Right lobe of liver (tissue), 6 donors: ENCODE results near the gene KRT6A. TPM values are rescaled to one million over a fixed set of nuclear protein-coding genes. Genes with fewer than 3 reads are reported as not detected.
"Not testable (repeated sequence)": the region's sequence is repeated elsewhere in the genome, so short reads cannot be mapped to it uniquely, and the experiment has no call there.

Source experiments
- ATAC-seq, 4 donors: fragments of 200-7000 bp; cut with Tn5 transposase; one replicate each; pipeline ENCODE4 v1.9.1; 2020; ENCODE audit warnings: mild to moderate bottlenecking in 4 of 4, moderate library complexity in 4 of 4
- DNase-seq, 3 donors: peaks; one replicate each; pipeline ENCODE4 v3.0.0-alpha.2; 2020
- H3K27ac ChIP-seq, 3 donors: fragments of 200-600 bp; one replicate each; pipeline ENCODE4 v1.8.0; 2022
- H3K27me3 ChIP-seq, 2 donors: fragments of 200-600 bp; one replicate each; pipeline ENCODE4 v1.8.0; 2022
- H3K36me3 ChIP-seq, 4 donors: fragments of 200-600 bp; sonication (generic) in 1 of 4; one replicate each; pipeline versions ENCODE4 v1.5.1 to v1.8.0; 2017 to 2022; ENCODE audit warnings: control low read depth in 1 of 4
- H3K4me1 ChIP-seq, 4 donors: fragments of 200-600 bp; sonication (generic) in 1 of 4; one replicate each; pipeline versions ENCODE4 v1.5.1 to v1.8.0; 2017 to 2022; ENCODE audit warnings: control low read depth in 1 of 4
- H3K4me3 ChIP-seq, 3 donors: fragments of 200-600 bp; one replicate each; pipeline ENCODE4 v1.8.0; 2022
- H3K9me3 ChIP-seq, 4 donors: fragments of 200-600 bp; sonication (generic) in 1 of 4; one replicate each; pipeline versions ENCODE4 v1.5.1 to v1.8.0; 2017 to 2022; ENCODE audit warnings: control low read depth in 1 of 4
- CTCF ChIP-seq, 4 donors: fragments of 200-600 bp in 3 of 4; fragments of 450-650 bp in 1 of 4; IDR thresholded peaks; one replicate each; pipeline versions ENCODE4 v1.5.1 to v1.8.0; 2016 to 2022; ENCODE audit warnings: antibody characterized with exemption in 4 of 4, mild to moderate bottlenecking in 2 of 4
- POLR2A ChIP-seq: fragments of 450-650 bp; IDR thresholded peaks from one replicate; pipeline ENCODE4 v1.6.1; 2017; ENCODE audit warnings: antibody characterized with exemption, mild to moderate bottlenecking
- WGBS: methylation state at CpG from one replicate; pipeline ENCODE4 v1.1.6; 2018; ENCODE audit warnings: low coverage, low lambda C conversion rate; ENCODE audit not compliant: insufficient coverage; ENCODE audit errors: missing lambda C conversion rate; 5-methylcytosine and 5-hydroxymethylcytosine counted together
- intact Hi-C, 2 donors: fragments of 100-400 bp; cut with DNase I; formaldehyde crosslinking; loops; one replicate each; pipeline versions ENCODE4 v1.11.2 to v1.14.1; 2022
- total RNA-seq, 6 experiments: library from RNA; depleted of rRNA in 2 of 6; stranded (reverse); fragments of >200 nt in 2 of 6; fragmentation: NEBNext Ultra II Directional in 3 of 6; extraction: Animal tissue kit (Norgen Biotek cat#: 25700) in 3 of 6; gene quantifications; one replicate each; pipeline versions ENCODE4 v1.1.0 to v1.2.4, GENCODE V29; 2016 to 2023
- donor health status: DM: no; HTN: yes; CAD: no.
- donor health status: DM: no; HTN: no; CAD: no.
- donor health status: DM: no; HTN: no; CAD: no.
- donor health status: DM: no; HTN: yes; CAD: no.
- donor health status: DM: no; HTN: yes; CAD: no.

Gene KRT6A
- total RNA-seq, 6 experiments from 2014 or later = 1.2 TPM; not detected in 5

DNA sequence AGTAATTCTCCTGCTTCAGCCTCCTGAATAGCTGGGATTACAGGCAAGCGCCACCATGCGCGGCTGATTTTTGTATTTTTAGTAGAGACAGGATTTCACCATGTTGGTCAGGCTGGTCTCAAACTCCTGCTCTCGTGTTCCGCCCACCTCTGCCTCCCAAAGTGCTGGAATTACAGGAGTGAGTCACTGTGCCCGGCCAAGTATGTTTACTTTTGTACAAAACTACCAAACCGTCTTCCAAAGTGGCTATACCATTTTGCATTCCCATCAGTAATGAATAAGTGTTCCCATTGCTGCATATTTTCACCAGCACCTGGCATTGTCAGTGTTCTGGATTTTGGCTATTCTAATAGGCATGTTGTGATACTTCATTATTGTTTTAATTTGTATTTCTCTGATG, 8.4 kb upstream of the KRT6A start:
- Histone ChIP-seq H3K4me3 (no peak overlapping the region), H3K4me1 (no peaks in the 10 kb centered on the region), H3K27ac (no peak overlapping the region), H3K36me3 (no peaks in the 10 kb centered on the region), H3K9me3 (no peaks in the 10 kb centered on the region), H3K27me3 (no peaks in the 10 kb centered on the region)
- TF ChIP-seq CTCF (IDR thresholded peaks at IDR 0.05) (no peak), POLR2A (no peak)
- intact Hi-C loops = no loop called here
- no peak for DNase-seq
- 88% methylated on average over 7 of the region's 7 CpGs for WGBS
- no peak for ATAC-seq

DNA sequence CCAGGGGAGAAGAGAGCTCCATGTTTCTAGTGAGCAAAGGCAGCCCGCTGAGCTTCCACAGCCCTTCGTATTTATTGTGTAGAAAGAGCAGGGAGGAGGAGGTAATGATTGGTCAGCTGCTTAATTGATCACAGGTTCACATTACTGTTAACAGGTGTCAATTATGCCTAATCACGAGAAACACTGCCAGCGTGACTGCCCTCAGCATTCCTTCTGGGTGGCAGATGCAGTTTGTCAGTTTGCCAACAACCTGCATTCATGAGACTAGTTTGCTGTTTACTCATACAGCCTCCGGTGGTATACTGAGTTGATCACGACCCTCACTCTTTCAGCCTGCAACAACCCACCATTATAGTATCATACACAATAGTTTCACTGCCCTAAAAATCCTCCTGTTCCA, 7.5 kb upstream of the KRT6A start:
- H3K4me3 ChIP-seq, ATAC-seq, H3K9me3 ChIP-seq, DNase-seq, H3K27me3 ChIP-seq, H3K4me1 ChIP-seq, H3K27ac ChIP-seq, intact Hi-C loops, H3K36me3 ChIP-seq: not testable (repeated sequence)
- WGBS = 66% methylated on average over 4 of the region's 6 CpGs

GRCh38 chr12:52499806-52500560, 6.9 kb upstream of the KRT6A start:
- intact Hi-C loops = no loop called here
- no peak for ATAC-seq
- Histone ChIP-seq H3K27me3 (no peaks in the 10 kb centered on the region), H3K36me3 (no peaks in the 10 kb centered on the region), H3K4me1 (no peaks in the 10 kb centered on the region), H3K27ac (no peak overlapping the region), H3K4me3 (no peak overlapping the region), H3K9me3 (no peaks in the 10 kb centered on the region)
- WGBS = 55% methylated on average over 5 of the region's 5 CpGs
- TF ChIP-seq POLR2A = no peak
- TF ChIP-seq CTCF (IDR thresholded peaks at IDR 0.05) = no peak
- DNase-seq = no peak

DNA sequence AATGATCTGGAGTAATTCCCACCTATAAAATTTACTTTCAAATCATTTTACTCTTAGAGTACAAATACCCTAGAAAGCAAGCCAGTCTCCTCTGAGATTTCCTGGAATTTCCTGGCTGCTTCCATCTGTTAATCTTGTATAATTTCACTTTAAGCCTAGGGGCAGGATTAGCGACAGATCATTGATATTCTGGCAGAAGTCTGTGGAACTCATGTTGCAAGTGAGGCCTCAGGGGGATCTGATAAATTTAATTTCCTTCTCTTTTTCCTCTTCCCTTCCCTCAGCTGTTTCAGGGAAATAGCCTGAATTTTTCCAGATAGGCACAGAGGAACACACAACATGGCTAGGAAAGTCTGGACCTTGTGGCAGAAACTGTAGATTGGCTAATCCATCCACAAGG, 5.9 kb upstream of the KRT6A start:
- DNase-seq = no peak
- ATAC-seq = no peak
- Histone ChIP-seq H3K27me3 (no peaks in the 10 kb centered on the region), H3K4me3 (no peak overlapping the region), H3K27ac (no peak overlapping the region), H3K36me3 (no peaks in the 10 kb centered on the region), H3K4me1 (no peaks in the 10 kb centered on the region), H3K9me3 (no peaks in the 10 kb centered on the region)
- 50% methylated on average over 1 of the region's 1 CpG for WGBS
- TF ChIP-seq CTCF (IDR thresholded peaks at IDR 0.05) (no peak), POLR2A (no peak)
- intact Hi-C loops = no loop called here

- WGBS = 66% methylated on average over 6 of the region's 7 CpGs
- H3K36me3 ChIP-seq = no peaks in the 10 kb centered on the region
- no peaks in the 10 kb centered on the region for H3K9me3 ChIP-seq
- no peak overlapping the region for H3K4me3 ChIP-seq
- DNase-seq = no peak
- intact Hi-C loops = no loop called here
- TF ChIP-seq POLR2A = no peak
- no peak for TF ChIP-seq CTCF (IDR thresholded peaks at IDR 0.05)
- no peaks in the 10 kb centered on the region for H3K4me1 ChIP-seq
- no peak overlapping the region for H3K27ac ChIP-seq
- no peak for ATAC-seq
- H3K27me3 ChIP-seq = no peaks in the 10 kb centered on the region
These were observed 4.9 kb upstream of the KRT6A start for GRCh38 chr12:52497975-52498374.
